Smooth muscle cell (in vitro differentiated cells): ENCODE measurements around the gene EVI5. TPM values are rescaled to one million over a fixed set of nuclear protein-coding genes. Genes with fewer than 3 reads are reported as not detected.

ENCODE experiments used
- DNase-seq: peaks from one replicate; lab custom pipeline; 2025; ENCODE audit not compliant: unreplicated experiment; lab: John Stamatoyannopoulos, UW
- H2AFZ ChIP-seq: fragments of 200-600 bp; sonication (generic); 2 replicates; pipeline ENCODE4 v1.6.0; 2016; ENCODE audit warnings: antibody characterized with exemption, low read depth, mild to moderate bottlenecking
- H3F3A ChIP-seq: fragments of 200-600 bp; sonication (generic); 2 replicates; pipeline ENCODE4 v1.6.0; 2017; ENCODE audit warnings: antibody characterized with exemption, low read depth
- H3K27ac ChIP-seq: fragments of 200-600 bp; sonication (generic); 2 replicates; pipeline ENCODE4 v1.5.1; 2016; ENCODE audit warnings: low read depth, mild to moderate bottlenecking
- H3K27me3 ChIP-seq: fragments of 200-600 bp; sonication (generic); 2 replicates; pipeline ENCODE4 v1.6.1; 2016; ENCODE audit warnings: low read depth, mild to moderate bottlenecking
- H3K36me3 ChIP-seq: fragments of 200-600 bp; sonication (generic); 2 replicates; pipeline ENCODE4 v1.5.1; 2016; ENCODE audit warnings: low read depth
- H3K4me1 ChIP-seq: fragments of 200-600 bp; sonication (generic); 2 replicates; pipeline ENCODE4 v1.5.1; 2016; ENCODE audit warnings: low read depth
- H3K4me2 ChIP-seq: fragments of 200-600 bp; sonication (generic); 2 replicates; pipeline ENCODE4 v1.6.0; 2016; ENCODE audit warnings: mild to moderate bottlenecking
- H3K4me3 ChIP-seq: fragments of 200-600 bp; sonication (generic); 2 replicates; pipeline ENCODE4 v1.5.1; 2016; ENCODE audit warnings: mild to moderate bottlenecking
- H3K79me2 ChIP-seq: fragments of 200-600 bp; sonication (generic); 2 replicates; pipeline ENCODE4 v1.6.0; 2016; ENCODE audit warnings: low read depth, mild to moderate bottlenecking
- H3K9ac ChIP-seq: fragments of 200-600 bp; sonication (generic); 2 replicates; pipeline ENCODE4 v1.6.0; 2016; ENCODE audit warnings: low read depth
- H3K9me3 ChIP-seq: fragments of 200-600 bp; sonication (generic); replicated peaks from 2 replicates; pipeline ENCODE4 v1.5.1; 2016; ENCODE audit warnings: low read depth
- H4K20me1 ChIP-seq: fragments of 200-600 bp; sonication (generic); 2 replicates; pipeline ENCODE4 v1.6.0; 2016; ENCODE audit warnings: low read depth
- CTCF ChIP-seq: fragments of 200-600 bp; sonication (generic); IDR thresholded peaks from 2 replicates; pipeline ENCODE4 v1.5.1; 2017; ENCODE audit warnings: borderline replicate concordance, mild to moderate bottlenecking, antibody characterized with exemption; ENCODE audit not compliant: insufficient read depth, poor library complexity, severe bottlenecking
- WGBS: methylation state at CpG from one replicate; pipeline ENCODE4 v1.1.7; 2016; ENCODE audit warnings: low lambda C conversion rate; 5-methylcytosine and 5-hydroxymethylcytosine counted together
- polyA plus RNA-seq: library from polyadenylated mRNA; unstranded; fragments of >200 nt; fragmentation: Nextera tagmentation; extraction: Ambion mirVana; gene quantifications from 2 replicates; pipeline ENCODE4 v1.2.1, GENCODE V29; 2016
- total RNA-seq: library from RNA; depleted of rRNA; stranded (reverse); fragments of >200 nt; gene quantifications from 2 replicates; pipeline ENCODE4 v1.2.3, GENCODE V29; 2014

EVI5 gene
- total and polyA plus RNA-seq, 2 experiments from 2014 or later, result 35.4 to 47.6 TPM

- no peak for DNase-seq
- H2AFZ ChIP-seq, result no peak overlapping the region
- H3K27me3 ChIP-seq, result peaks cover 100% of the 10 kb centered on the region
- no peak overlapping the region for H3K9ac ChIP-seq
- no peaks in the 10 kb centered on the region for H3K79me2 ChIP-seq
- WGBS, result 5% methylated on average over 39 of the region's 39 CpGs
- H3K4me3 ChIP-seq, result peak overlapping the region; percentile 11
- no peak for TF ChIP-seq CTCF
- H3F3A ChIP-seq, result no peaks in the 10 kb centered on the region
- H3K36me3 ChIP-seq, result no peaks in the 10 kb centered on the region
- H3K9me3 ChIP-seq, result no peaks in the 10 kb centered on the region
- H3K27ac ChIP-seq, result no peak overlapping the region
- peaks cover 11% of the 10 kb centered on the region for H4K20me1 ChIP-seq
- H3K4me1 ChIP-seq, result peaks cover 50% of the 10 kb centered on the region
- peak overlapping the region; percentile 93 for H3K4me2 ChIP-seq
These were observed 302.8 kb downstream of the EVI5 start for GRCh38 chr1:92481971-92482664.

GRCh38 chr1:92481599-92481925 is 303.3 kb downstream of the EVI5 start:
- Histone ChIP-seq H3K4me3 (no peak overlapping the region), H3K4me2 (peak overlapping the region; percentile 93), H3K27ac (no peak overlapping the region), H4K20me1 (peaks cover 11% of the 10 kb centered on the region), H2AFZ (no peak overlapping the region), H3K79me2 (no peaks in the 10 kb centered on the region), H3K27me3 (peaks cover 100% of the 10 kb centered on the region), H3K9me3 (no peaks in the 10 kb centered on the region), H3F3A (no peaks in the 10 kb centered on the region), H3K9ac (no peak overlapping the region), H3K36me3 (no peaks in the 10 kb centered on the region), H3K4me1 (peaks cover 50% of the 10 kb centered on the region)
- no peak for TF ChIP-seq CTCF
- 6% methylated on average over 12 of the region's 12 CpGs for WGBS
- DNase-seq, result no peak

- Histone ChIP-seq H3K9me3 (no peaks in the 10 kb centered on the region), H4K20me1 (peaks cover 11% of the 10 kb centered on the region), H3F3A (no peaks in the 10 kb centered on the region), H3K4me2 (peak overlapping the region; percentile 93), H3K4me1 (peaks cover 44% of the 10 kb centered on the region), H3K9ac (no peak overlapping the region), H3K27ac (no peak overlapping the region), H3K27me3 (peaks cover 99% of the 10 kb centered on the region), H2AFZ (no peak overlapping the region), H3K36me3 (no peaks in the 10 kb centered on the region), H3K4me3 (no peak overlapping the region), H3K79me2 (no peaks in the 10 kb centered on the region)
- 3% methylated on average over 61 of the region's 65 CpGs for WGBS
- DNase-seq, result no peak
- TF ChIP-seq CTCF, result no peak
These were observed 303.9 kb downstream of the EVI5 start for GRCh38 chr1:92480813-92481598.
